ENCODE measurements around the gene PRDM7. TPM values are rescaled to one million over a fixed set of nuclear protein-coding genes. Genes with fewer than 3 reads are reported as not detected.

PRDM7 gene
- total RNA-seq, 1 experiment from 2014 or later, result not detected

- Mint-ChIP-seq H3K9me3 (no peaks in the 10 kb centered on the region), H3K4me1 (peaks cover 26 to 34% of the 10 kb centered on the region in 2 experiments), H3K27ac (no peak overlapping the region; a peak in 1 of 7 replicates), H3K4me3 (no peak overlapping the region), H3K27me3 (ENCODE audit: low read depth) (no peaks in the 10 kb centered on the region), H3K36me3 (ENCODE audit: insufficient read depth in 1 of 3, low read depth in 3 of 3) (peaks cover 19 to 62% (median 48%) of the 10 kb centered on the region in 3 experiments)
- no peak overlapping the region for H3K18ac ChIP-seq (ENCODE audit: insufficient read length, low read depth, low read length)
- no peak overlapping the region for H2BK120ac ChIP-seq (ENCODE audit: low read depth, low read length, poor library complexity, severe bottlenecking)
- no peaks in the 10 kb centered on the region for H3K23me2 ChIP-seq (ENCODE audit: insufficient read length, low read depth, low read length, poor library complexity, severe bottlenecking)
- no peak overlapping the region for H2BK15ac ChIP-seq (ENCODE audit: low read depth, low read length)
- no peak overlapping the region for H3K4ac ChIP-seq (ENCODE audit: low read depth, low read length)
- no peak overlapping the region for H2BK20ac ChIP-seq (ENCODE audit: low read depth, low read length, poor library complexity, severe bottlenecking)
- H4K5ac ChIP-seq (ENCODE audit: insufficient read length, low read depth, low read length), result no peak overlapping the region
- no peak overlapping the region for H3K27ac ChIP-seq (ENCODE audit: insufficient read length, low read depth, low read length)
- H2BK12ac ChIP-seq (ENCODE audit: insufficient read length, low read depth, low read length), result no peak overlapping the region
- H3K4me1 ChIP-seq (ENCODE audit: insufficient read depth, low read length), result peaks cover 2% of the 10 kb centered on the region; the same call in 1 of the 2 replicates
- H3K14ac ChIP-seq (ENCODE audit: insufficient read depth, low read length), result no peak overlapping the region
- H4K91ac ChIP-seq (ENCODE audit: insufficient read length, low read depth, low read length), result no peak overlapping the region
- no peak overlapping the region for H3K4me2 ChIP-seq (ENCODE audit: insufficient read depth, insufficient read length, low read length)
- no peaks in the 10 kb centered on the region for H3K79me1 ChIP-seq (ENCODE audit: insufficient read depth, low read depth, low read length, poor library complexity, severe bottlenecking)
- H3K9ac ChIP-seq (ENCODE audit: extremely low read depth, insufficient read length, low read length), result no peak overlapping the region
- H3K27me3 ChIP-seq (ENCODE audit: insufficient read depth, low read length), result no peaks in the 10 kb centered on the region
- DNase-seq, result no peak
- no peak overlapping the region for H3K23ac ChIP-seq (ENCODE audit: insufficient read length, low read depth, low read length)
- H3K9me3 ChIP-seq (ENCODE audit: control insufficient read depth, low read depth, low read length), result no peaks in the 10 kb centered on the region
- no peak overlapping the region for H3T11ph ChIP-seq (ENCODE audit: low read length)
- H4K20me1 ChIP-seq (ENCODE audit: control insufficient read depth, insufficient read depth, insufficient read length), result no peaks in the 10 kb centered on the region
- no peak overlapping the region for H2AK5ac ChIP-seq (ENCODE audit: insufficient read length, low read length)
- H2BK5ac ChIP-seq (ENCODE audit: insufficient read length, low read length), result no peak overlapping the region
- no peak overlapping the region for H3K56ac ChIP-seq (ENCODE audit: insufficient read length, low read depth, low read length)
- TF ChIP-seq, protein P1, sequence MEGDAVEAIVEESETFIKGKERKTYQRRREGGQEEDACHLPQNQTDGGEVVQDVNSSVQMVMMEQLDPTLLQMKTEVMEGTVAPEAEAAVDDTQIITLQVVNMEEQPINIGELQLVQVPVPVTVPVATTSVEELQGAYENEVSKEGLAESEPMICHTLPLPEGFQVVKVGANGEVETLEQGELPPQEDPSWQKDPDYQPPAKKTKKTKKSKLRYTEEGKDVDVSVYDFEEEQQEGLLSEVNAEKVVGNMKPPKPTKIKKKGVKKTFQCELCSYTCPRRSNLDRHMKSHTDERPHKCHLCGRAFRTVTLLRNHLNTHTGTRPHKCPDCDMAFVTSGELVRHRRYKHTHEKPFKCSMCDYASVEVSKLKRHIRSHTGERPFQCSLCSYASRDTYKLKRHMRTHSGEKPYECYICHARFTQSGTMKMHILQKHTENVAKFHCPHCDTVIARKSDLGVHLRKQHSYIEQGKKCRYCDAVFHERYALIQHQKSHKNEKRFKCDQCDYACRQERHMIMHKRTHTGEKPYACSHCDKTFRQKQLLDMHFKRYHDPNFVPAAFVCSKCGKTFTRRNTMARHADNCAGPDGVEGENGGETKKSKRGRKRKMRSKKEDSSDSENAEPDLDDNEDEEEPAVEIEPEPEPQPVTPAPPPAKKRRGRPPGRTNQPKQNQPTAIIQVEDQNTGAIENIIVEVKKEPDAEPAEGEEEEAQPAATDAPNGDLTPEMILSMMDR (conservative IDR thresholded peaks at IDR 0.05), result no peak
- H4K8ac ChIP-seq (replicated peaks; ENCODE audit: insufficient read length, low read depth, low read length), result no peak overlapping the region
- no peaks in the 10 kb centered on the region for H3K79me2 ChIP-seq (ENCODE audit: insufficient read depth, low read length)
- WGBS (ENCODE audit: extremely low coverage, insufficient read length, low lambda C conversion rate), result no CpG with 5 or more reads among the region's 4 CpGs
- no peak overlapping the region for H2AFZ ChIP-seq (ENCODE audit: low read length)
Observed at GRCh38 chr16:90033387-90033786, 43.7 kb downstream of the PRDM7 start.

Data from H9 (cell line).